HCT116 (cell line): ENCODE measurements around the gene AFF1. TPM values are rescaled to one million over a fixed set of nuclear protein-coding genes. Genes with fewer than 3 reads are reported as not detected.

Experiments
- ATAC-seq: fragments of 200-7000 bp; cut with Tn5 transposase; 2 replicates; pipeline ENCODE4 v1.9.1; 2020; ENCODE audit warnings: mild to moderate bottlenecking, moderate library complexity
- BruUV-seq: library from RNA; stranded (reverse); fragments of 400-500 nt; replicated peaks from 2 replicates; lab custom pipeline; 2021; lab: Mats Ljungman, UMichigan
- CTCF ChIA-PET: fragments of 300-600 bp; sonication (Branson Sonifier 250); formaldehyde crosslinking; loops from one replicate; lab custom pipeline; 2021; ENCODE audit warnings: antibody characterized with exemption; lab: Charles Lee
- POLR2A ChIA-PET: fragments of 300-600, 350-600 bp; sonication (Branson Sonifier 250); formaldehyde crosslinking; loops from one replicate; lab custom pipeline; 2021; ENCODE audit warnings: antibody characterized with exemption; lab: Charles Lee
- RAD21 ChIA-PET, 2 experiments: fragments of 300-600 bp; sonication (Branson Sonifier 250); formaldehyde crosslinking; loops; one replicate each; lab custom pipeline; 2023; ENCODE audit warnings: low total read pairs in 2 of 2; ENCODE audit not compliant: uncharacterized antibody in 2 of 2, unreplicated experiment in 2 of 2, low non-redundant PET in 1 of 2; lab: Charles Lee
- DNase-seq: peaks from one replicate; pipeline ENCODE4 v3.0.0-alpha.2; 2010; ENCODE audit warnings: low read depth, low spot score
- H2AFZ ChIP-seq: fragments of 200-600 bp; shearing (Covaris generic), sonication (generic); 2 replicates; pipeline ENCODE4 v1.6.1; 2017; ENCODE audit warnings: low read depth, mixed run types, mixed read lengths, antibody characterized with exemption, low read length; ENCODE audit not compliant: poor library complexity, severe bottlenecking
- H3K27ac ChIP-seq: 2 replicates; pipeline ENCODE4 v1.5.1; 2012; ENCODE audit warnings: low read depth, low read length
- H3K27me3 ChIP-seq: fragments of 200-600 bp; sonication (generic); 2 replicates; pipeline ENCODE4 v1.6.1; 2016; ENCODE audit warnings: mixed run types, low read length, mixed read lengths; ENCODE audit not compliant: insufficient read depth
- H3K36me3 ChIP-seq, 2 experiments: fragments of 200-500 bp in 1 of 2; fragments of 200-600 bp in 1 of 2; sonication (Bioruptor generic) in 1 of 2; sonication (generic) in 1 of 2; 2 replicates each; pipeline versions ENCODE4 v1.5.1 to v1.6.1; 2014 to 2016; ENCODE audit warnings: low read length in 2 of 2, inconsistent platforms in 1 of 2, mixed read lengths in 1 of 2, mixed run types in 1 of 2; ENCODE audit not compliant: insufficient read depth in 2 of 2, control insufficient read depth in 1 of 2
- H3K4me1 ChIP-seq, 2 experiments: fragments of 200-600 bp in 1 of 2; sonication (generic) in 1 of 2; 2 replicates each; pipeline versions ENCODE4 v1.5.1 to v1.6.1; 2012 to 2017; ENCODE audit warnings: low read length in 2 of 2, inconsistent platforms in 1 of 2, mild to moderate bottlenecking in 1 of 2, mixed read lengths in 1 of 2, mixed run types in 1 of 2, moderate library complexity in 1 of 2; ENCODE audit not compliant: insufficient read depth in 2 of 2, control insufficient read depth in 1 of 2
- H3K4me2 ChIP-seq: fragments of 200-600 bp; sonication (generic); 2 replicates; pipeline ENCODE4 v1.6.1; 2017; ENCODE audit warnings: mixed run types, low read length, mixed read lengths
- H3K4me3 ChIP-seq, 2 experiments: fragments of 200-600 bp in 1 of 2; sonication (generic) in 1 of 2; replicated peaks in 1 of 2; 2 replicates each; pipeline ENCODE4 v1.5.1; 2011 to 2016; ENCODE audit warnings: low read length in 2 of 2, control low read depth in 1 of 2, low read depth in 1 of 2, mild to moderate bottlenecking in 1 of 2, mixed read lengths in 1 of 2, mixed run types in 1 of 2
- H3K79me2 ChIP-seq: fragments of 200-600 bp; sonication (generic); 2 replicates; pipeline ENCODE4 v1.6.1; 2017; ENCODE audit warnings: mild to moderate bottlenecking, mixed run types, low read length, moderate library complexity, mixed read lengths; ENCODE audit not compliant: insufficient read depth
- H3K9ac ChIP-seq: fragments of 200-600 bp; sonication (generic); 2 replicates; pipeline ENCODE4 v1.6.1; 2016; ENCODE audit warnings: low read length, mixed read lengths
- H3K9me2 ChIP-seq: fragments of 200-600 bp; sonication (generic), shearing (Covaris generic); 2 replicates; pipeline ENCODE4 v1.6.1; 2017; ENCODE audit warnings: mixed run types, mild to moderate bottlenecking, moderate library complexity; ENCODE audit not compliant: insufficient read depth
- H3K9me3 ChIP-seq, 2 experiments: fragments of 200-500 bp in 1 of 2; fragments of 200-600 bp in 1 of 2; sonication (Bioruptor generic) in 1 of 2; sonication (generic) in 1 of 2; 2 replicates each; pipeline ENCODE4 v1.6.1; 2014 to 2017; ENCODE audit warnings: low read length in 2 of 2, mixed read lengths in 2 of 2, inconsistent platforms in 1 of 2, low read depth in 1 of 2, mild to moderate bottlenecking in 1 of 2, mixed run types in 1 of 2, moderate library complexity in 1 of 2; ENCODE audit not compliant: control insufficient read depth in 1 of 2, insufficient read depth in 1 of 2
- H4K20me1 ChIP-seq: fragments of 200-600 bp; sonication (generic), shearing (Covaris generic); 2 replicates; pipeline ENCODE4 v1.6.1; 2017; ENCODE audit warnings: mixed run types, mild to moderate bottlenecking, moderate library complexity; ENCODE audit not compliant: insufficient read depth
- ATF3 ChIP-seq: IDR thresholded peaks from 2 replicates; pipeline ENCODE4 v1.6.1; 2012
- CEBPB ChIP-seq: IDR thresholded peaks from 2 replicates; pipeline ENCODE4 v1.6.1; 2012; ENCODE audit warnings: low read depth
- REST ChIP-seq: IDR thresholded peaks from 2 replicates; pipeline ENCODE4 v1.6.1; 2012; ENCODE audit warnings: low read depth
- TCF7L2 ChIP-seq: IDR thresholded peaks from 2 replicates; pipeline ENCODE4 v1.7.0; 2011; ENCODE audit warnings: borderline replicate concordance, inconsistent platforms; ENCODE audit not compliant: insufficient read depth, insufficient read length; ENCODE audit errors: extremely low read depth
- YY1 ChIP-seq: IDR thresholded peaks from 2 replicates; pipeline ENCODE4 v1.6.1; 2011; ENCODE audit warnings: low read length, low read depth, moderate library complexity, mild to moderate bottlenecking; ENCODE audit not compliant: insufficient replicate concordance; ENCODE audit errors: extremely low read depth
- ZBTB33 ChIP-seq: IDR thresholded peaks from 2 replicates; pipeline ENCODE4 v1.6.1; 2011; ENCODE audit warnings: mild to moderate bottlenecking, low read length, moderate library complexity; ENCODE audit not compliant: insufficient replicate concordance; ENCODE audit errors: extremely low read depth
- ZFX ChIP-seq: fragments of 450-650 bp; IDR thresholded peaks from 2 replicates; pipeline ENCODE4 v1.6.1; 2017
- intact Hi-C: fragments of 100-400 bp; cut with micrococcal nuclease; formaldehyde crosslinking; loops from 2 replicates; pipeline ENCODE4 v1.10.0; 2022
- total RNA-seq: library from RNA; stranded (reverse); gene quantifications from one replicate; pipeline ENCODE4 v1.2.1, GENCODE V29; 2021; ENCODE audit not compliant: unreplicated experiment

The AFF1 gene
- total RNA-seq, 1 experiment from 2014 or later, result 43.1 TPM

GRCh38 chr4:87049508-87049907 lies 114.7 kb downstream of the AFF1 start:
- no peak for ATAC-seq
- H3K36me3 ChIP-seq, result peaks cover 0 to 8% of the 10 kb centered on the region in 2 experiments; a peak in 1 of 4 replicates
- CTCF ChIA-PET, result no interaction called here

More at GRCh38 chr4:87049508-87049907, 114.7 kb downstream of the AFF1 start:
- no peak overlapping the region for H3K9ac ChIP-seq
- no peaks in the 10 kb centered on the region for H4K20me1 ChIP-seq
- no peak for DNase-seq
- POLR2A ChIA-PET, result no interaction called here
- intact Hi-C loops, result no loop called here
- H3K79me2 ChIP-seq, result peaks cover 7% of the 10 kb centered on the region; the same call in 1 of the 2 replicates
- TF ChIP-seq REST (no peak), CEBPB (no peak), ATF3 (no peak), ZBTB33 (no peak), TCF7L2 (no peak), YY1 (no peak), ZFX (no peak)
- H3K27ac ChIP-seq, result no peak overlapping the region
- H3K9me2 ChIP-seq, result no peaks in the 10 kb centered on the region
- no peak overlapping the region for H3K4me3 ChIP-seq
- H2AFZ ChIP-seq, result no peak overlapping the region
- no peak overlapping the region for H3K4me2 ChIP-seq
- RAD21 ChIA-PET, result no interaction called here
- H3K9me3 ChIP-seq, result no peaks in the 10 kb centered on the region
- BruUV-seq, result no TSS peak
- H3K27me3 ChIP-seq, result no peaks in the 10 kb centered on the region
- H3K4me1 ChIP-seq, result peaks cover 0 to 6% of the 10 kb centered on the region in 2 experiments; a peak in 1 of 4 replicates
